Esophagus squamous epithelium (tissue), 4 donors: ENCODE measurements around the gene CDH6.

Source experiments
- CTCF ChIP-seq, 6 experiments: fragments of 450-650 bp in 4 of 6; fragments of 200-600 bp in 2 of 6; sonication (generic) in 2 of 6; IDR thresholded peaks; one replicate each; pipeline ENCODE4 v1.5.1; 2016 to 2019; ENCODE audit warnings: antibody characterized with exemption in 6 of 6, mild to moderate bottlenecking in 4 of 6, moderate library complexity in 4 of 6
- POLR2A ChIP-seq, 4 donors: fragments of 450-650 bp; IDR thresholded peaks; one replicate each; pipeline ENCODE4 v1.6.1; 2017; ENCODE audit warnings: antibody characterized with exemption in 4 of 4, mild to moderate bottlenecking in 4 of 4, moderate library complexity in 3 of 4

- no peak for TF ChIP-seq CTCF (IDR thresholded peaks at IDR 0.05)
- no peak for TF ChIP-seq POLR2A (IDR thresholded peaks at IDR 0.05)
Measured at GRCh38 chr5:31196309-31196708, 2.8 kb downstream of the CDH6 start.
